ENCODE measurements around the gene TARBP1. TPM values are rescaled to one million over a fixed set of nuclear protein-coding genes. Genes with fewer than 3 reads are reported as not detected.
"Not testable (repeated sequence)": the region's sequence is repeated elsewhere in the genome, so short reads cannot be mapped to it uniquely, and the experiment has no call there.

The TARBP1 gene
- total RNA-seq, 2 experiments from 2014 or later: 40.2 to 41.6 TPM

- no peak overlapping the region for H3K27ac Mint-ChIP-seq
- CTCF ChIA-PET: no interaction called here
These were observed 65.0 kb downstream of the TARBP1 start for GRCh38 chr1:234413990-234414389.

GRCh38 chr1:234413485-234413884 lies 65.5 kb downstream of the TARBP1 start:
- intact Hi-C loops (cut with micrococcal nuclease): no loop called here
- peaks cover 12% of the 10 kb centered on the region for H3K4me1 Mint-ChIP-seq (ENCODE audit: low read depth)
- CTCF ChIA-PET: interaction anchor here (1.4 kb wide), 1 partner anchor 87 kb away, joined by 3 read pairs; no protein-coding TSS in a partner anchor
- H3K36me3 Mint-ChIP-seq (ENCODE audit: low read depth): peaks cover 14% of the 10 kb centered on the region
- H3K4me3 Mint-ChIP-seq: no peak overlapping the region
- no peaks in the 10 kb centered on the region for H3K9me3 Mint-ChIP-seq
- no peak overlapping the region for H3K27ac Mint-ChIP-seq
- DNase-seq: no peak
- H3K27me3 Mint-ChIP-seq (ENCODE audit: low read depth): no peaks in the 10 kb centered on the region

More at GRCh38 chr1:234413990-234414389, 65.0 kb downstream of the TARBP1 start:
- Mint-ChIP-seq H3K36me3 (ENCODE audit: low read depth) (peaks cover 13% of the 10 kb centered on the region), H3K4me1 (ENCODE audit: low read depth) (peaks cover 7% of the 10 kb centered on the region), H3K9me3 (no peaks in the 10 kb centered on the region), H3K27me3 (ENCODE audit: low read depth) (no peaks in the 10 kb centered on the region), H3K4me3 (no peak overlapping the region)
- intact Hi-C loops (cut with micrococcal nuclease): no loop called here
- DNase-seq: no peak

GRCh38 chr1:234412830-234413229 lies 66.1 kb downstream of the TARBP1 start:
- H3K4me3 Mint-ChIP-seq: no peak overlapping the region
- no peaks in the 10 kb centered on the region for H3K9me3 Mint-ChIP-seq
- H3K36me3 Mint-ChIP-seq (ENCODE audit: low read depth): peaks cover 17% of the 10 kb centered on the region
- no peaks in the 10 kb centered on the region for H3K27me3 Mint-ChIP-seq (ENCODE audit: low read depth)
- peaks cover 18% of the 10 kb centered on the region for H3K4me1 Mint-ChIP-seq (ENCODE audit: low read depth)
- intact Hi-C loops (cut with micrococcal nuclease): no loop called here
- CTCF ChIA-PET: interaction anchor here (0.6 to 1.4 kb wide), 3 partner anchors 12 to 275 kb away, joined by 3 to 4 read pairs (median 3); no protein-coding TSS in a partner anchor
- no peak for DNase-seq
- H3K27ac Mint-ChIP-seq: peak overlapping the region; percentile 65

- CTCF ChIA-PET: interaction anchor here (0.6 to 3.1 kb wide), 14 partner anchors 10 to 194 kb away, joined by 3 to 10 read pairs (median 4); no protein-coding TSS in a partner anchor
- Mint-ChIP-seq H3K4me1 (ENCODE audit: low read depth) (peaks cover 42% of the 10 kb centered on the region), H3K27ac (peak overlapping the region; percentile 95), H3K27me3 (ENCODE audit: low read depth) (no peaks in the 10 kb centered on the region), H3K36me3 (ENCODE audit: low read depth) (peaks cover 14% of the 10 kb centered on the region), H3K4me3 (peak overlapping the region; percentile 61), H3K9me3 (no peaks in the 10 kb centered on the region)
- intact Hi-C loops (cut with micrococcal nuclease): loop anchor here (1.0 to 10.0 kb wide), 15 partner anchors 16 to 1458 kb away; partner anchors contain the start of genes COA6, LYST and TARBP1
- DNase-seq: peak; percentile 47
These were observed 69.7 kb downstream of the TARBP1 start for GRCh38 chr1:234409328-234409727.

GRCh38 chr1:234408757-234409156 lies 70.2 kb downstream of the TARBP1 start:
- CTCF ChIA-PET: interaction anchor here (1.1 to 3.1 kb wide), 12 partner anchors 11 to 88 kb away, joined by 3 to 10 read pairs (median 5); no protein-coding TSS in a partner anchor
- Mint-ChIP-seq H3K27me3 (ENCODE audit: low read depth) (no peaks in the 10 kb centered on the region), H3K27ac (peak overlapping the region; percentile 95), H3K4me3 (peak overlapping the region; percentile 70), H3K9me3 (no peaks in the 10 kb centered on the region), H3K36me3 (ENCODE audit: low read depth) (peaks cover 13% of the 10 kb centered on the region), H3K4me1 (ENCODE audit: low read depth) (peaks cover 42% of the 10 kb centered on the region)
- DNase-seq: peak; percentile 88
- intact Hi-C loops (cut with micrococcal nuclease): loop anchor here (1.0 to 10.0 kb wide), 16 partner anchors 9 to 1459 kb away; partner anchors contain the start of genes COA6, LYST and TARBP1

GRCh38 chr1:234406871-234407270 lies 72.1 kb downstream of the TARBP1 start:
- H3K9me3 Mint-ChIP-seq: no peaks in the 10 kb centered on the region
- H3K4me1 Mint-ChIP-seq (ENCODE audit: low read depth): peaks cover 57% of the 10 kb centered on the region
- H3K27ac Mint-ChIP-seq: peak overlapping the region; percentile 77
- peaks cover 13% of the 10 kb centered on the region for H3K36me3 Mint-ChIP-seq (ENCODE audit: low read depth)
- H3K27me3 Mint-ChIP-seq (ENCODE audit: low read depth): no peaks in the 10 kb centered on the region
- CTCF ChIA-PET: interaction anchor here (0.7 to 1.0 kb wide), 2 partner anchors 9 to 687 kb away, joined by 4 to 5 read pairs; no protein-coding TSS in a partner anchor
- DNase-seq: no peak
- intact Hi-C loops (cut with micrococcal nuclease): loop anchor here (5.0 to 10.0 kb wide), 6 partner anchors 328 to 1460 kb away; partner anchors contain the start of gene LYST
- no peak overlapping the region for H3K4me3 Mint-ChIP-seq

- Mint-ChIP-seq H3K27me3 (ENCODE audit: low read depth) (no peaks in the 10 kb centered on the region), H3K36me3 (ENCODE audit: low read depth) (peaks cover 14% of the 10 kb centered on the region), H3K27ac (peak overlapping the region; percentile 77), H3K4me1 (ENCODE audit: low read depth) (peaks cover 68% of the 10 kb centered on the region), H3K4me3 (peak overlapping the region; percentile 7), H3K9me3 (no peaks in the 10 kb centered on the region)
- intact Hi-C loops (cut with micrococcal nuclease): loop anchor here (5.0 to 10.0 kb wide), 6 partner anchors 329 to 1462 kb away; partner anchors contain the start of gene LYST
- CTCF ChIA-PET: interaction anchor here (0.6 to 1.3 kb wide), 3 partner anchors 82 to 650 kb away, joined by 3 read pairs; no protein-coding TSS in a partner anchor
- peak; percentile 31 for DNase-seq
These were observed 73.3 kb downstream of the TARBP1 start for GRCh38 chr1:234405676-234406075.

- Mint-ChIP-seq H3K27ac (peak overlapping the region; percentile 68), H3K27me3 (ENCODE audit: low read depth) (no peaks in the 10 kb centered on the region), H3K4me1 (ENCODE audit: low read depth) (peaks cover 70% of the 10 kb centered on the region), H3K4me3 (no peak overlapping the region), H3K9me3 (no peaks in the 10 kb centered on the region), H3K36me3 (ENCODE audit: low read depth) (peaks cover 12% of the 10 kb centered on the region)
- peak; percentile 31 for DNase-seq
- CTCF ChIA-PET: no interaction called here
- intact Hi-C loops (cut with micrococcal nuclease): loop anchor here (10.0 kb wide), 3 partner anchors 332 to 582 kb away; no protein-coding TSS in a partner anchor
These were observed 76.0 kb downstream of the TARBP1 start for GRCh38 chr1:234402939-234403338.

GRCh38 chr1:234401658-234402057 lies 77.3 kb downstream of the TARBP1 start:
- DNase-seq: no peak
- Mint-ChIP-seq H3K27me3 (ENCODE audit: low read depth) (no peaks in the 10 kb centered on the region), H3K27ac (peak overlapping the region; percentile 80), H3K36me3 (ENCODE audit: low read depth) (peaks cover 14% of the 10 kb centered on the region), H3K4me1 (ENCODE audit: low read depth) (peaks cover 65% of the 10 kb centered on the region), H3K9me3 (no peaks in the 10 kb centered on the region), H3K4me3 (peak overlapping the region; percentile 15)
- intact Hi-C loops (cut with micrococcal nuclease): loop anchor here (2.0 to 10.0 kb wide), 4 partner anchors 199 to 583 kb away; no protein-coding TSS in a partner anchor
- CTCF ChIA-PET: interaction anchor here (1.2 kb wide), 1 partner anchor 615 kb away, joined by 3 read pairs; no protein-coding TSS in a partner anchor

- Mint-ChIP-seq H3K4me1 (ENCODE audit: low read depth) (peaks cover 61% of the 10 kb centered on the region), H3K36me3 (ENCODE audit: low read depth) (peaks cover 15% of the 10 kb centered on the region), H3K9me3 (no peaks in the 10 kb centered on the region), H3K27ac (peak overlapping the region; percentile 80), H3K27me3 (ENCODE audit: low read depth) (no peaks in the 10 kb centered on the region), H3K4me3 (peak overlapping the region; percentile 17)
- CTCF ChIA-PET: no interaction called here
- DNase-seq: no peak
- intact Hi-C loops (cut with micrococcal nuclease): loop anchor here (2.0 to 10.0 kb wide), 4 partner anchors 200 to 584 kb away; no protein-coding TSS in a partner anchor
These were observed 78.2 kb downstream of the TARBP1 start for GRCh38 chr1:234400773-234401172.

GRCh38 chr1:234399515-234399914 lies 79.5 kb downstream of the TARBP1 start:
- H3K9me3 Mint-ChIP-seq; DNase-seq; H3K27me3 Mint-ChIP-seq (ENCODE audit: low read depth): not testable (repeated sequence)
- CTCF ChIA-PET: interaction anchor here (1.1 to 2.5 kb wide), 2 partner anchors 72 to 205 kb away, joined by 4 to 7 read pairs; no protein-coding TSS in a partner anchor
- intact Hi-C loops (cut with micrococcal nuclease): loop anchor here (1.0 to 2.0 kb wide), 5 partner anchors 9 to 611 kb away; partner anchors contain the start of gene TARBP1
- peaks cover 55% of the 10 kb centered on the region for H3K4me1 Mint-ChIP-seq (ENCODE audit: low read depth)
- H3K36me3 Mint-ChIP-seq (ENCODE audit: low read depth): peaks cover 15% of the 10 kb centered on the region
- H3K27ac Mint-ChIP-seq: peak overlapping the region; percentile 91
- peak overlapping the region; percentile 60 for H3K4me3 Mint-ChIP-seq

GRCh38 chr1:234398849-234399381 lies 80.1 kb downstream of the TARBP1 start:
- intact Hi-C loops (cut with micrococcal nuclease): loop anchor here (1.0 to 2.0 kb wide), 6 partner anchors 9 to 612 kb away; partner anchors contain the start of genes COA6 and TARBP1
- H3K27me3 Mint-ChIP-seq (ENCODE audit: low read depth): no peaks in the 10 kb centered on the region
- DNase-seq: peak; percentile 23
- peak overlapping the region; percentile 91 for H3K27ac Mint-ChIP-seq
- CTCF ChIA-PET: interaction anchor here (0.5 to 2.5 kb wide), 4 partner anchors 9 to 205 kb away, joined by 4 to 7 read pairs (median 6); no protein-coding TSS in a partner anchor
- peaks cover 16% of the 10 kb centered on the region for H3K36me3 Mint-ChIP-seq (ENCODE audit: low read depth)
- no peaks in the 10 kb centered on the region for H3K9me3 Mint-ChIP-seq
- H3K4me3 Mint-ChIP-seq: peak overlapping the region; percentile 60
- peaks cover 58% of the 10 kb centered on the region for H3K4me1 Mint-ChIP-seq (ENCODE audit: low read depth)

All from activated naive CD4-positive, alpha-beta T cell treated with anti-CD3 and anti-CD28 coated beads for 36 hours (primary cell).